CD4-positive, alpha-beta T cell treated with Interleukin-4 for 4 hours (primary cell): Measurements from ENCODE around the gene WDR12.
"Not testable (repeated sequence)": the region's sequence is repeated elsewhere in the genome, so short reads cannot be mapped to it uniquely, and the experiment has no call there.

ENCODE experiments used
- DNase-seq: peaks from one replicate; pipeline ENCODE4 v3.0.0-alpha.2; 2020

WDR12 gene

GRCh38 chr2:202911512-202912341 is at the start of gene WDR12, which contains the start of gene CARF:
Gene WDR12, minus strand, starts transcription at chr2:202911673. Its CDS starts 197 bp downstream, at chr2:202911476.
Gene CARF, plus strand, starts transcription at chr2:202912275. Its CDS starts 29,628 bp downstream, at chr2:202941903.
- DNase-seq: peak; percentile 91

GRCh38 chr2:202960524-202960923 is 49.1 kb upstream of the WDR12 start:
- no peak for DNase-seq

- peak; percentile 1 for DNase-seq
These were observed 39.1 kb upstream of the WDR12 start for GRCh38 chr2:202950592-202950991.

- DNase-seq: not testable (repeated sequence)
These were observed 37.9 kb upstream of the WDR12 start for GRCh38 chr2:202949333-202949732.

- DNase-seq: no peak
These were observed 34.0 kb upstream of the WDR12 start for GRCh38 chr2:202945497-202945896.

- no peak for DNase-seq
These were observed 33.3 kb upstream of the WDR12 start for GRCh38 chr2:202944816-202945215.

GRCh38 chr2:202944408-202944807 is 32.9 kb upstream of the WDR12 start:
- DNase-seq: no peak

- DNase-seq: no peak
These were observed 30.3 kb upstream of the WDR12 start for GRCh38 chr2:202941771-202942170.

- no peak for DNase-seq
These were observed 27.5 kb upstream of the WDR12 start for GRCh38 chr2:202938960-202939359.

GRCh38 chr2:202934456-202934855 is 23.0 kb upstream of the WDR12 start:
- DNase-seq: no peak

GRCh38 chr2:202933958-202934357 is 22.5 kb upstream of the WDR12 start:
- no peak for DNase-seq

GRCh38 chr2:202933139-202933510 is 21.7 kb upstream of the WDR12 start:
- DNase-seq: no peak

- no peak for DNase-seq
These were observed 21.1 kb upstream of the WDR12 start for GRCh38 chr2:202932425-202933138.

GRCh38 chr2:202918860-202919259 is 7.4 kb upstream of the WDR12 start:
- DNase-seq: no peak

GRCh38 chr2:202912342-202913201 is 1.1 kb upstream of the WDR12 start:
- not testable (repeated sequence) for DNase-seq

- no peak for DNase-seq
These were observed 316 bp downstream of the WDR12 start for GRCh38 chr2:202911203-202911511.

- no peak for DNase-seq
These were observed 775 bp downstream of the WDR12 start for GRCh38 chr2:202910698-202911097.

GRCh38 chr2:202910250-202910649 is 1.2 kb downstream of the WDR12 start:
- not testable (repeated sequence) for DNase-seq

GRCh38 chr2:202909394-202910192 is 1.9 kb downstream of the WDR12 start:
- DNase-seq: no peak

- DNase-seq: no peak
These were observed 3.3 kb downstream of the WDR12 start for GRCh38 chr2:202908186-202908585.

GRCh38 chr2:202905507-202905906 is 6.0 kb downstream of the WDR12 start:
- not testable (repeated sequence) for DNase-seq

- DNase-seq: no peak
These were observed 26.3 kb downstream of the WDR12 start for GRCh38 chr2:202885190-202885589.
